Endothelial cell of umbilical vein (primary cell): Measurements from ENCODE around the gene KCNN3. TPM values are rescaled to one million over a fixed set of nuclear protein-coding genes. Genes with fewer than 3 reads are reported as not detected.

Source experiments
- BruUV-seq: library from RNA; stranded (reverse); fragments of 400-500 nt; replicated peaks from 2 replicates; lab custom pipeline; 2021; lab: Mats Ljungman, UMichigan
- CTCF ChIA-PET: fragments of 300-600, 350-600 bp; sonication (Branson Sonifier 250); formaldehyde crosslinking; loops from one replicate; lab custom pipeline; 2021; ENCODE audit warnings: antibody characterized with exemption, inconsistent platforms; lab: Charles Lee
- POLR2A ChIA-PET: fragments of 300-600, 350-600 bp; sonication (Branson Sonifier 250); formaldehyde crosslinking; loops from one replicate; lab custom pipeline; 2021; ENCODE audit warnings: antibody characterized with exemption, inconsistent platforms; lab: Charles Lee
- DNase-seq: peaks from one replicate; pipeline ENCODE4 v3.0.0-alpha.2; 2011; ENCODE audit warnings: low read depth, low spot score
- FAIRE-seq: peaks from 2 replicates; lab custom pipeline; 2011; peaks lifted over from hg19 to GRCh38; lab: Jason Lieb, UNC
- H2AFZ ChIP-seq: 2 replicates; pipeline ENCODE4 v1.6.0; 2012; ENCODE audit warnings: low read depth, low read length, control low read depth, inconsistent platforms
- H3K27ac ChIP-seq: 2 replicates; pipeline ENCODE4 v1.5.1; 2011; ENCODE audit warnings: low read depth, mild to moderate bottlenecking, control low read depth, low read length, moderate library complexity; ENCODE audit not compliant: insufficient read depth
- H3K27me3 ChIP-seq, 2 experiments: 2 replicates each; pipeline versions ENCODE4 v1.6.0 to v1.6.1; 2011; ENCODE audit warnings: low read length in 2 of 2, mixed read lengths in 1 of 2; ENCODE audit not compliant: control insufficient read depth in 2 of 2, insufficient read depth in 2 of 2
- H3K36me3 ChIP-seq, 2 experiments: 2 replicates in 1 of 2; 3 replicates in 1 of 2; pipeline ENCODE4 v1.5.1; 2011; ENCODE audit warnings: low read length in 2 of 2, mild to moderate bottlenecking in 1 of 2, moderate library complexity in 1 of 2; ENCODE audit not compliant: control insufficient read depth in 2 of 2, insufficient read depth in 2 of 2; ENCODE audit errors: extremely low read depth in 1 of 2
- H3K4me1 ChIP-seq: 3 replicates; pipeline ENCODE4 v1.5.1; 2011; ENCODE audit warnings: mild to moderate bottlenecking, low read length; ENCODE audit not compliant: control insufficient read depth, insufficient read depth; ENCODE audit errors: extremely low read depth
- H3K4me2 ChIP-seq: 2 replicates; pipeline ENCODE4 v1.6.1; 2011; ENCODE audit warnings: low read length, control low read depth, mixed read lengths; ENCODE audit not compliant: insufficient read depth
- H3K4me3 ChIP-seq, 3 experiments: fragments of 200-600 bp in 1 of 3; sonication (generic), shearing (Covaris generic) in 1 of 3; replicated peaks in 1 of 3; 2 replicates each; pipeline ENCODE4 v1.5.1; 2011 to 2016; ENCODE audit warnings: control low read depth in 3 of 3, low read length in 3 of 3, mild to moderate bottlenecking in 2 of 3, inconsistent platforms in 1 of 3, low read depth in 1 of 3, moderate library complexity in 1 of 3; ENCODE audit not compliant: insufficient read depth in 1 of 3
- H3K79me2 ChIP-seq: 2 replicates; pipeline ENCODE4 v1.6.0; 2012; ENCODE audit warnings: low read length, inconsistent platforms; ENCODE audit not compliant: control insufficient read depth, insufficient read depth
- H3K9ac ChIP-seq: replicated peaks from 2 replicates; pipeline ENCODE3; 2011; ENCODE audit warnings: low read length, control low read depth; ENCODE audit not compliant: insufficient read depth; ENCODE audit errors: extremely low read depth
- H3K9me1 ChIP-seq: replicated peaks from 3 replicates; pipeline ENCODE4 v1.6.0; 2011; ENCODE audit warnings: mild to moderate bottlenecking, low read length; ENCODE audit not compliant: control insufficient read depth, insufficient read depth; ENCODE audit errors: extremely low read depth
- H3K9me3 ChIP-seq: replicated peaks from 2 replicates; pipeline ENCODE4 v1.5.1; 2012; ENCODE audit warnings: low read length, inconsistent platforms; ENCODE audit not compliant: control insufficient read depth, insufficient read depth
- H4K20me1 ChIP-seq: replicated peaks from 2 replicates; pipeline ENCODE3; 2011; ENCODE audit warnings: mild to moderate bottlenecking, low read length; ENCODE audit not compliant: control insufficient read depth, insufficient read depth; ENCODE audit errors: extremely low read depth
- EZH2 ChIP-seq: IDR thresholded peaks from 2 replicates; pipeline ENCODE4 v1.6.1; 2012; ENCODE audit warnings: borderline replicate concordance, low read depth, mild to moderate bottlenecking, moderate library complexity, low read length, inconsistent platforms; ENCODE audit not compliant: severe bottlenecking
- FOS ChIP-seq: IDR thresholded peaks from 2 replicates; pipeline ENCODE4 v1.6.1; 2011; ENCODE audit warnings: mild to moderate bottlenecking, low read length, moderate library complexity, borderline replicate concordance; ENCODE audit not compliant: insufficient read depth
- GATA2 ChIP-seq: IDR thresholded peaks from 2 replicates; pipeline ENCODE4 v1.7.0; 2011; ENCODE audit warnings: low read depth, mild to moderate bottlenecking, moderate library complexity, mixed read lengths, low read length; ENCODE audit not compliant: insufficient read length, insufficient read depth
- JUN ChIP-seq: IDR thresholded peaks from 2 replicates; pipeline ENCODE4 v1.6.1; 2011; ENCODE audit warnings: borderline replicate concordance, low read depth; ENCODE audit not compliant: insufficient read length, insufficient read depth
- MYC ChIP-seq: IDR thresholded peaks from one replicate; pipeline ENCODE4 v1.6.1; 2011; ENCODE audit warnings: mild to moderate bottlenecking, low read depth, low read length
- POLR2A ChIP-seq: IDR thresholded peaks from 2 replicates; pipeline ENCODE4 v1.6.1; 2012; ENCODE audit warnings: low read depth, mild to moderate bottlenecking, control low read depth, low read length
- POLR2AphosphoS5 ChIP-seq: IDR thresholded peaks from 2 replicates; pipeline ENCODE4 v1.6.1; 2012; ENCODE audit warnings: low read depth, mild to moderate bottlenecking, control low read depth, low read length, moderate library complexity; ENCODE audit not compliant: insufficient read depth
- dilution Hi-C: fragments of 300-500 bp; cut with MboI; formaldehyde crosslinking; loops from one replicate; pipeline ENCODE4 v1.15.0; 2019; ENCODE audit warnings: low sequenced_read_pairs; ENCODE audit not compliant: extremely low pct_ligation_motif_present
- intact Hi-C: fragments of 100-400 bp; cut with micrococcal nuclease; formaldehyde crosslinking; loops from one replicate; pipeline ENCODE4 v1.10.0; 2022
- polyA plus RNA-seq, 4 experiments: library from polyadenylated mRNA; depleted of rRNA in 3 of 4; stranded (reverse) in 3 of 4; unstranded in 1 of 4; fragments of >200 nt; gene quantifications; 2 replicates each; pipeline versions ENCODE4 v1.2.1 to v1.2.3, GENCODE V29; 2011 to 2012; ENCODE audit warnings: missing spikeins in 1 of 4
- total RNA-seq: library from RNA; stranded (reverse); gene quantifications from 2 replicates; pipeline ENCODE4 v1.2.3, GENCODE V29; 2021
- TF ChIP-seq, protein P1 (sequence below), 2 donors: IDR thresholded peaks; 1 replicate in 1 of 2; 2 replicates in 1 of 2; pipeline ENCODE4 v1.5.1; 2011; ENCODE audit warnings: low read length in 2 of 2, mild to moderate bottlenecking in 2 of 2, moderate library complexity in 2 of 2, control low read depth in 1 of 2, inconsistent platforms in 1 of 2, low read depth in 1 of 2; ENCODE audit not compliant: insufficient read depth in 1 of 2; ENCODE audit errors: extremely low read depth in 1 of 2
- TF ChIP-seq, protein P2 (sequence below): IDR thresholded peaks from 2 replicates; pipeline ENCODE4 v1.6.1; 2011; ENCODE audit not compliant: insufficient read depth, insufficient read length

KCNN3 gene
- total and polyA plus RNA-seq, 2 donors (not counting 3 experiments of a cell fraction or from before 2014, with no cell fraction given) = 0.91 to 1.1 TPM

DNA sequence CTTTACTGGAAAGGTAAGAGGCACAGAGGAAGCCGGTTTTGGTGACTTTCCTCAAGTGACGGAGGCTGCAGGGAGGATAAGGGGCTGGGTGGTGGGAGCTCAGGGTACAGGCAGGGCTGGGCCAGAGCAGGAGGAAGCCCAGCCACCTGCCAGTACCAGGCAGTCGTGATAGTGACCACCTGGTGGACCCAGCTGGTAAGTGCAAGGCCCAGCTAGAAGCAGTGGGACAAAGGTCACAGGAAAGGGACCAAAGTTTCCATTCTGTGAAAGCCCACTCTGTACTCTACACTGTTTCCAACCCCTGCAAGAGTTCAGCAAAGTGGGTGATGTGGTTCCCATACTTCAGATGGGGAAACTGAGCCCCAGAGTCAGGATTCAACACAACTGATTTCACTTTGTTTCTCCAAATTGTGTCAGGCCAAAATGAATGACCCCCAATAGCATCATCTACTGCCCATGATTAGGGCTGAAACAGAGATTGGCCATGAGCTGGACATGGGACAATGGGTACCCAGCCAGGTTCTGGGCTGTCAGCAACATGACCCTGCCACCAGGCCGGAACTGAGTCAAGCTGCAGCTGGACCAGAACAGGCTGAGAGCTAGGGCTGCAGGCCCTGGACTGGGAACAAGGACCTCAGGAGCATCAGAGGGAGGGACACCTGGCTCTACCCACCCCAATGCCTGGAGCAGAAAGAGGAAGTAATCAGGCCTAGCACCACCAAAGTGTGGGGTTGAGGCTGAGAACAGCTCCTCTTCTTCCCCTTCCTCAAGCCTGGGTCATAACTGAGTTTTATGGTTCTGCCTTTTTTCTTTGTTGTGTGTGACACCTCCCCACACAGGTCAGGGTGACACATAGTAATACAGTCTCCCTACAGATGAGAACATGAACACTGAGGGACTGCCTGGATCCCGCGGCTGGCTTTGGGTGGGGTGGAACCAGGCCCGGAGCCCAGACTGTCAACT is 50.2 kb downstream of the KCNN3 start:
- H3K79me2 ChIP-seq = no peaks in the 10 kb centered on the region
- BruUV-seq = no TSS peak
- no peaks in the 10 kb centered on the region for H3K27me3 ChIP-seq
- H2AFZ ChIP-seq = no peak overlapping the region
- no peaks in the 10 kb centered on the region for H3K4me1 ChIP-seq
- H3K27ac ChIP-seq = no peak overlapping the region
- FAIRE-seq = no peak
- H3K9me1 ChIP-seq = no peaks in the 10 kb centered on the region
- DNase-seq = no peak
- CTCF ChIA-PET = interaction anchor here (0.8 to 1.8 kb wide), 13 partner anchors 9 to 150 kb away, joined by 3 to 6 read pairs (median 3); no protein-coding TSS in a partner anchor
- no peak overlapping the region for H3K4me3 ChIP-seq
- no peaks in the 10 kb centered on the region for H3K36me3 ChIP-seq
- TF ChIP-seq, protein P1, sequence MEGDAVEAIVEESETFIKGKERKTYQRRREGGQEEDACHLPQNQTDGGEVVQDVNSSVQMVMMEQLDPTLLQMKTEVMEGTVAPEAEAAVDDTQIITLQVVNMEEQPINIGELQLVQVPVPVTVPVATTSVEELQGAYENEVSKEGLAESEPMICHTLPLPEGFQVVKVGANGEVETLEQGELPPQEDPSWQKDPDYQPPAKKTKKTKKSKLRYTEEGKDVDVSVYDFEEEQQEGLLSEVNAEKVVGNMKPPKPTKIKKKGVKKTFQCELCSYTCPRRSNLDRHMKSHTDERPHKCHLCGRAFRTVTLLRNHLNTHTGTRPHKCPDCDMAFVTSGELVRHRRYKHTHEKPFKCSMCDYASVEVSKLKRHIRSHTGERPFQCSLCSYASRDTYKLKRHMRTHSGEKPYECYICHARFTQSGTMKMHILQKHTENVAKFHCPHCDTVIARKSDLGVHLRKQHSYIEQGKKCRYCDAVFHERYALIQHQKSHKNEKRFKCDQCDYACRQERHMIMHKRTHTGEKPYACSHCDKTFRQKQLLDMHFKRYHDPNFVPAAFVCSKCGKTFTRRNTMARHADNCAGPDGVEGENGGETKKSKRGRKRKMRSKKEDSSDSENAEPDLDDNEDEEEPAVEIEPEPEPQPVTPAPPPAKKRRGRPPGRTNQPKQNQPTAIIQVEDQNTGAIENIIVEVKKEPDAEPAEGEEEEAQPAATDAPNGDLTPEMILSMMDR (IDR thresholded peaks at IDR 0.05; ENCODE audit: extremely low read depth in 1 of 2, insufficient read depth in 1 of 2, low read depth in 1 of 2, low read length in 2 of 2) = peak; percentile 47 to 52
- TF ChIP-seq POLR2A = no peak
- POLR2A ChIA-PET = no interaction called here
- no peaks in the 10 kb centered on the region for H4K20me1 ChIP-seq
- no peak overlapping the region for H3K4me2 ChIP-seq
- H3K9me3 ChIP-seq = no peaks in the 10 kb centered on the region
- intact Hi-C loops = no loop called here
- dilution Hi-C loops = no loop called here
- H3K9ac ChIP-seq = no peak overlapping the region

DNA sequence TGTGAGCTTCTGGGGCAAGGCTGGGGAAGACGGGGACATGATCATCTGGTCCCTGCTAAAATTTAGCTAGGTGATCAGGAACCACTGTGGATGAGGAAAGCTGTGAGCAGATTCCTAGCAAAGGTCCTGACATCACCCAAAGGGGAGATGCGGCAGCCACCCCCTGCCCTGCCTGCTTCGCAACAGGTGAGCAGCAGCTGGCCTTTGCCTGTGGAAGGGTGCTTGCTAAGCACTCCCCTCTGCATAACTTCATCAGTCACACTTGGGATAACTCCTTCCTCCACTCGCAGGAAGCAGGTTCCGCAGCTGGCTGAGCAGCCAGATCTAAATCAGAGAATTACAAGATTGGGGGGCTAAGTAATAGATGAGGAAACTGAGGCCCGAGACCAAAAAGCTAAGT is 51.2 kb downstream of the KCNN3 start:
- dilution Hi-C loops (no loop called here), intact Hi-C loops (no loop called here)
- Histone ChIP-seq H2AFZ (no peak overlapping the region), H3K4me2 (no peak overlapping the region), H3K4me3 (no peak overlapping the region), H3K9ac (no peak overlapping the region), H3K9me3 (no peaks in the 10 kb centered on the region), H3K36me3 (no peaks in the 10 kb centered on the region), H3K79me2 (no peaks in the 10 kb centered on the region), H3K27me3 (no peaks in the 10 kb centered on the region), H3K9me1 (no peaks in the 10 kb centered on the region), H3K27ac (no peak overlapping the region), H4K20me1 (no peaks in the 10 kb centered on the region), H3K4me1 (no peaks in the 10 kb centered on the region)
- CTCF ChIA-PET = interaction anchor here (0.8 to 1.8 kb wide), 8 partner anchors 9 to 149 kb away, joined by 3 to 6 read pairs (median 3); no protein-coding TSS in a partner anchor
- no peak for FAIRE-seq
- no TSS peak for BruUV-seq
- no peak for DNase-seq
- POLR2A ChIA-PET = no interaction called here
- TF ChIP-seq POLR2AphosphoS5 (no peak), MYC (no peak), FOS (no peak), EZH2 (no peak), GATA2 (no peak), JUN (no peak), POLR2A (no peak)
- TF ChIP-seq, protein P1 (IDR thresholded peaks at IDR 0.05; ENCODE audit: extremely low read depth in 1 of 2, insufficient read depth in 1 of 2, low read depth in 1 of 2, low read length in 2 of 2) = no peak
- TF ChIP-seq, protein P2, sequence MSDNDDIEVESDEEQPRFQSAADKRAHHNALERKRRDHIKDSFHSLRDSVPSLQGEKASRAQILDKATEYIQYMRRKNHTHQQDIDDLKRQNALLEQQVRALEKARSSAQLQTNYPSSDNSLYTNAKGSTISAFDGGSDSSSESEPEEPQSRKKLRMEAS = no peak
